GM12878 (cell line): ENCODE results near the gene LMNTD2. TPM values are rescaled to one million over a fixed set of nuclear protein-coding genes. Genes with fewer than 3 reads are reported as not detected.

Source experiments
- ATAC-seq: fragments of 200-7000 bp; cut with Tn5 transposase; 3 replicates; pipeline ENCODE4 v1.9.1; 2020; ENCODE audit warnings: mild to moderate bottlenecking, moderate library complexity
- BruUV-seq: library from RNA; stranded (reverse); fragments of 400-500 nt; replicated peaks from 2 replicates; lab custom pipeline; 2021; lab: Mats Ljungman, UMichigan
- CTCF ChIA-PET: fragments of 300-600 bp; sonication (Branson Sonifier 250); formaldehyde crosslinking; extraction: SDS; loops from one replicate; lab custom pipeline; 2021; ENCODE audit warnings: inconsistent platforms; lab: Yijun Ruan, JAX
- POLR2A ChIA-PET: fragments of 350-600 bp; formaldehyde crosslinking; extraction: SDS; loops from one replicate; lab custom pipeline; 2021; ENCODE audit warnings: inconsistent platforms; lab: Charles Lee
- RAD21 ChIA-PET: fragments of 300-600 bp; sonication (Branson Sonifier 250); formaldehyde crosslinking; loops from one replicate; lab custom pipeline; 2023; ENCODE audit warnings: antibody characterized with exemption; ENCODE audit not compliant: unreplicated experiment; lab: Charles Lee
- SMC1A ChIA-PET: fragments of 300-600 bp; sonication (Branson Sonifier 250); formaldehyde crosslinking; loops from one replicate; lab custom pipeline; 2023; ENCODE audit not compliant: unreplicated experiment, uncharacterized antibody; lab: Charles Lee
- DNase-seq: peaks from one replicate; pipeline ENCODE4 v3.0.0-alpha.2; 2011; ENCODE audit warnings: low read depth, low spot score
- FAIRE-seq: peaks from 3 replicates; lab custom pipeline; 2011; peaks lifted over from hg19 to GRCh38; lab: Jason Lieb, UNC
- H2AFZ ChIP-seq: 2 replicates; pipeline ENCODE4 v1.6.0; 2011; ENCODE audit warnings: low read depth, low read length, control low read depth; ENCODE audit not compliant: control insufficient read depth
- H3K27ac ChIP-seq: 2 replicates; pipeline ENCODE4 v1.5.1; 2011; ENCODE audit warnings: control low read depth; ENCODE audit not compliant: control insufficient read depth, insufficient read depth
- H3K27me3 ChIP-seq, 2 experiments: replicated peaks in 1 of 2; 2 replicates each; pipeline versions ENCODE4 v1.6.0 to v1.6.1; 2011; ENCODE audit warnings: low read length in 1 of 2; ENCODE audit not compliant: control insufficient read depth in 2 of 2, insufficient read depth in 2 of 2
- H3K36me3 ChIP-seq, 2 experiments: 2 replicates each; pipeline ENCODE4 v1.5.1; 2011; ENCODE audit warnings: low read length in 1 of 2; ENCODE audit not compliant: control insufficient read depth in 2 of 2, insufficient read depth in 2 of 2
- H3K4me1 ChIP-seq: 2 replicates; pipeline ENCODE4 v1.6.1; 2011; ENCODE audit warnings: mild to moderate bottlenecking, low read length, moderate library complexity, mixed read lengths; ENCODE audit not compliant: control insufficient read depth, insufficient read depth
- H3K4me2 ChIP-seq: 2 replicates; pipeline ENCODE4 v1.6.0; 2011; ENCODE audit warnings: control low read depth; ENCODE audit not compliant: control insufficient read depth, insufficient read depth
- H3K4me3 ChIP-seq: fragments of 200-600 bp; sonication (generic); 2 replicates; pipeline ENCODE4 v1.5.1; 2016
- H3K79me2 ChIP-seq: 2 replicates; pipeline ENCODE4 v1.6.0; 2011; ENCODE audit warnings: low read length; ENCODE audit not compliant: control insufficient read depth, insufficient read depth
- H3K9ac ChIP-seq: 2 replicates; pipeline ENCODE4 v1.8.0; 2011; ENCODE audit warnings: low read length, control low read depth, mixed read lengths; ENCODE audit not compliant: control insufficient read depth, insufficient read depth
- H3K9me3 ChIP-seq: replicated peaks from 3 replicates; pipeline ENCODE4 v1.5.1; 2011; ENCODE audit warnings: mild to moderate bottlenecking, low read length; ENCODE audit not compliant: control insufficient read depth, insufficient read depth
- H4K20me1 ChIP-seq: 2 replicates; pipeline ENCODE4 v1.6.0; 2011; ENCODE audit not compliant: control insufficient read depth, insufficient read depth
- BCL3 ChIP-seq: IDR thresholded peaks from 2 replicates; pipeline ENCODE4 v1.6.1; 2011; ENCODE audit warnings: borderline replicate concordance, low read depth, mild to moderate bottlenecking, moderate library complexity, low read length; ENCODE audit not compliant: insufficient read depth, poor library complexity, severe bottlenecking
- CBX3 ChIP-seq: fragments of 200-600 bp; sonication (generic); IDR thresholded peaks from 2 replicates; pipeline ENCODE4 v1.6.1; 2016; ENCODE audit warnings: low read depth, borderline replicate concordance
- EP300 ChIP-seq, 2 experiments: fragments of 150-350 bp in 1 of 2; IDR thresholded peaks; 2 replicates each; pipeline ENCODE4 v1.6.1; 2011 to 2012; ENCODE audit warnings: low read depth in 2 of 2, low read length in 2 of 2, borderline replicate concordance in 1 of 2, improper control_type of control experiment in 1 of 2, inconsistent platforms in 1 of 2; ENCODE audit not compliant: control insufficient read depth in 1 of 2
- GABPA ChIP-seq: IDR thresholded peaks from 2 replicates; pipeline ENCODE4 v1.6.1; 2014; ENCODE audit warnings: antibody characterized with exemption, low read depth, mild to moderate bottlenecking, inconsistent platforms
- IRF3 ChIP-seq: fragments of 450-650 bp; IDR thresholded peaks from 2 replicates; pipeline ENCODE4 v1.6.1; 2014; ENCODE audit warnings: mild to moderate bottlenecking
- MTA2 ChIP-seq: fragments of 450-650 bp; IDR thresholded peaks from 2 replicates; pipeline ENCODE4 v1.6.1; 2016; ENCODE audit warnings: low read depth, mild to moderate bottlenecking, moderate library complexity
- SRF ChIP-seq, 2 experiments: IDR thresholded peaks; 2 replicates each; pipeline ENCODE4 v1.6.1; 2011; ENCODE audit warnings: low read depth in 2 of 2, low read length in 2 of 2, mild to moderate bottlenecking in 1 of 2, moderate library complexity in 1 of 2
- WGBS: methylation state at CpG from one replicate; pipeline ENCODE4 v1.1.6; 2016; ENCODE audit warnings: low lambda C conversion rate; ENCODE audit not compliant: insufficient replicate concordance, insufficient coverage; ENCODE audit errors: missing lambda C conversion rate; 5-methylcytosine and 5-hydroxymethylcytosine counted together
- in situ Hi-C: fragments of 300-500 bp; cut with MboI; formaldehyde crosslinking; loops from 9 replicates; pipeline ENCODE4 v1.14.3; 2018; ENCODE audit warnings: mixed read lengths
- intact Hi-C: fragments of 100-400 bp; cut with micrococcal nuclease; formaldehyde crosslinking; loops from one replicate; pipeline ENCODE4 v1.14.2; 2022; ENCODE audit not compliant: unreplicated experiment
- polyA plus RNA-seq, 11 experiments: library from polyadenylated mRNA; depleted of rRNA in 4 of 11; unstranded in 6 of 11; stranded (reverse) in 5 of 11; fragments of >200 nt; fragmentation: Nextera tagmentation in 4 of 11; fragmentation: Illumina TruSeq in 1 of 11; extraction: Ambion mirVana in 4 of 11; extraction: Trizol in 1 of 11; gene quantifications; 1 replicate in 1 of 11; 2 replicates in 10 of 11; pipeline versions ENCODE4 v1.2.1 to v1.2.3, GENCODE V29; 2011 to 2016; ENCODE audit warnings: inconsistent platforms in 2 of 11, missing spikeins in 2 of 11, low read depth in 1 of 11
- total RNA-seq, 4 experiments: library from RNA; depleted of rRNA in 3 of 4; stranded (reverse); fragments of >200 nt in 3 of 4; fragmentation: Illumina TruSeq in 1 of 4; extraction: Trizol in 1 of 4; gene quantifications; 2 replicates each; pipeline versions ENCODE4 v1.2.1 to v1.2.3, GENCODE V29; 2013 to 2021

The LMNTD2 gene
- total and polyA plus RNA-seq, 10 of the 15 experiments (the other 5 are each of a cell fraction or from before 2014, with no cell fraction given), result 0.22 to 4.1 (median 1.3) TPM; not detected in 2

- POLR2A ChIA-PET, result no interaction called here
- Histone ChIP-seq H3K27ac (no peak overlapping the region), H3K79me2 (no peaks in the 10 kb centered on the region), H4K20me1 (no peaks in the 10 kb centered on the region), H2AFZ (no peak overlapping the region), H3K4me1 (peaks cover 3% of the 10 kb centered on the region; the same call in 1 of the 2 replicates), H3K36me3 (peaks cover 0 to 3% of the 10 kb centered on the region in 2 experiments; a peak in 1 of 4 replicates), H3K27me3 (no peaks in the 10 kb centered on the region), H3K4me2 (no peak overlapping the region), H3K9me3 (no peaks in the 10 kb centered on the region), H3K4me3 (no peak overlapping the region), H3K9ac (no peak overlapping the region)
- in situ Hi-C loops (no loop called here), intact Hi-C loops (no loop called here)
- TF ChIP-seq BCL3 (no peak), EP300 (IDR thresholded peaks at IDR 0.05; ENCODE audit: borderline replicate concordance in 1 of 2, control insufficient read depth in 1 of 2, low read depth in 2 of 2, low read length in 2 of 2) (no peak), GABPA (no peak), IRF3 (no peak), SRF (IDR thresholded peaks at IDR 0.05; ENCODE audit: low read depth in 2 of 2, low read length in 2 of 2) (no peak), CBX3 (no peak), MTA2 (no peak)
- DNase-seq (no peak), FAIRE-seq (no peak), ATAC-seq (no peak)
- 94% methylated on average over 6 of the region's 6 CpGs for WGBS
- no TSS peak for BruUV-seq
- SMC1A ChIA-PET, result no interaction called here
- RAD21 ChIA-PET, result no interaction called here
- CTCF ChIA-PET, result no interaction called here
Observed at GRCh38 chr11:515131-515530, 45.4 kb downstream of the LMNTD2 start.
